Measurements from ENCODE around the gene NDUFV1. TPM values are rescaled to one million over a fixed set of nuclear protein-coding genes. Genes with fewer than 3 reads are reported as not detected.
"Not testable (repeated sequence)": the region's sequence is repeated elsewhere in the genome, so short reads cannot be mapped to it uniquely, and the experiment has no call there.

Gene NDUFV1
- total and polyA plus RNA-seq, 5 donors = 375 to 462 (median 431) TPM

DNA sequence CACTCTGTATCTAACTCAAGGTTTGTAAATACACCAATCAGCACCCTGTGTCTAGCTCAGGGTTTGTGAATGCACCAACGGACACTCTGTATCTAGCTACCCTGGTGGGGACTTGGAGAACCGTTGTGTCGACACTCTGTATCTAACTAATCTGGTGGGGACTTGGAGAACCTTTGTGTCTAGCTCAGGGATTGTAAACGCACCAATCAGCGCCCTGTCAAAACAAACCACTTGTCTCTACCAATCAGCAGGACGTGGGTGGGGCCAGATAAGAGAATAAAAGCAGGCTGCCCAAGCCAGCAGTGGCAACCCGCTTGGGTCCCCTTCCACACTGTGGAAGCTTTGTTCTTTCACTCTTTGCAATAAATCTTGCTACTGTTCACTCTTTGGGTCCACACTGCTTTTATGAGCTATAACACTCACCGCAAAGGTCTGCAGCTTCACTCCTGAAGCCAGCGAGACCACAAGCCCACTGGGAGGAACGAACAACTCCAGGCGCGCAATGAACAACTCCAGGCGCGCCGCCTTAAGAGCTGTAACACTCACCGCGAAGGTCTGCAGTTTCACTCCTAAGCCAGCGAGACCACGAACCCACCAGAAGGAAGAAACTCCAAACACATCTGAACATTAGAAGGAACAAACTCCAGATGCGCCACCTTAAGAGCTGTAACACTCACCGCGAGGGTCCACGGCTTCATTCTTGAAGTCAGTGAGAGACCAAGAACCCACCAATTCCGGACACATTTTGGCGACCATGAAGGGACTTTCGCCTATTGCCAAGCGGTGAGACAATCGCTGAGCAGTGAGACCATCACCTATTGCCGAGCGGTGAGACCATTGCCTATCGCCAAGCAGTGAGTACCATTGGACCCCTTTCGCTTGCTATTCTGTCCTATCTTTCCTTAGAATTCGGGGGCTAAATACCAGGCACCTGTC is 13.2 kb downstream of the NDUFV1 start:
- DNase-seq; H3K27ac ChIP-seq (ENCODE audit: low read length); H3K27me3 ChIP-seq (ENCODE audit: control insufficient read depth, insufficient read depth); intact Hi-C loops (cut with DNase I); H3K9me3 ChIP-seq (ENCODE audit: control insufficient read depth, low read length); H3K4me1 ChIP-seq (ENCODE audit: control insufficient read depth, insufficient read depth, low read length); ATAC-seq; H3K4me3 ChIP-seq (ENCODE audit: low read length): not testable (repeated sequence)
- 90% methylated on average over 33 of the region's 33 CpGs for WGBS

DNA sequence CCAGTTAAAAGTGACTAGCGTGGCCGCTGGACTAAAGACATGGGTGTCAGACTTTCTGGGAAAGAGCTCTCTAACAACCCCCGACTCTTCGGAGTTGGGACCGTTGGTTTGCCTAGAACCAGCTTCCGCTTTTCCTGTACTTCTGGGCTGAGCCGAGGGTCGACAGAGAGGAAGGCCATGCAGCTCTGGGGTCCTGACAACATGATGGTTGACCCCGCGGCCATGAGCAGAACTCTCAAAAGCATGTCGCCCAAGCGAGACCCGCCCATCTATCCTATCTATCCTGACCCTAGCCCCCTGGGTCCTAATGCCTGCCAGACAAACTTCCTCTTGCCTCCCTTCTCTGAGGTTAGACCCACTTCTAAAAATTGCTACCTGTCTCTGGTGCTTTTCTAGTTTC is 13.9 kb downstream of the NDUFV1 start:
- ATAC-seq; DNase-seq; H3K4me3 ChIP-seq (ENCODE audit: low read length); H3K27me3 ChIP-seq (ENCODE audit: control insufficient read depth, insufficient read depth); H3K9me3 ChIP-seq (ENCODE audit: control insufficient read depth, low read length); intact Hi-C loops (cut with DNase I); H3K4me1 ChIP-seq (ENCODE audit: control insufficient read depth, insufficient read depth, low read length); H3K27ac ChIP-seq (ENCODE audit: low read length): not testable (repeated sequence)
- 87% methylated on average over 13 of the region's 13 CpGs for WGBS

DNA sequence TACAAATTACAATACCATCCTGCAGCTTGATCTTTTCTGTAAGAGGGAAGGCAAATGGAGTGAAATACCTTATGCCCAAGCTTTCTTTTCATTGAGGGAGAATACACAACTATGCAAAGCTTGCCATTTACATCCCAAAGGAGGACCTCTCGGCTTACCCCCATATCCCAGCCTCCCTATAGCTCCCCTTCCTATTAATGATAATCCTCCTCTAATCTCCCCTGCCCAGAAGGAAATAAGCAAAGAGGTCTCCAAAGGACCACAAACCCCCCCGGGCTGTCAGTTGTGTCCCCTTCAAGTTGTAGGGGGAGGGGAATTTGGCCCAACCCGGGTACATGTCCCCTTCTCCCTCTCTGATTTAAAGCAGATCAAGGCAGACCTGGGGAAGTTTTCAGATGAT is 15.2 kb downstream of the NDUFV1 start:
- ATAC-seq; H3K27ac ChIP-seq (ENCODE audit: low read length); H3K27me3 ChIP-seq (ENCODE audit: control insufficient read depth, insufficient read depth); H3K9me3 ChIP-seq (ENCODE audit: control insufficient read depth, low read length); H3K4me1 ChIP-seq (ENCODE audit: control insufficient read depth, insufficient read depth, low read length); intact Hi-C loops (cut with DNase I); H3K4me3 ChIP-seq (ENCODE audit: low read length); DNase-seq: not testable (repeated sequence)
- WGBS = 60% methylated on average over 3 of the region's 3 CpGs

DNA sequence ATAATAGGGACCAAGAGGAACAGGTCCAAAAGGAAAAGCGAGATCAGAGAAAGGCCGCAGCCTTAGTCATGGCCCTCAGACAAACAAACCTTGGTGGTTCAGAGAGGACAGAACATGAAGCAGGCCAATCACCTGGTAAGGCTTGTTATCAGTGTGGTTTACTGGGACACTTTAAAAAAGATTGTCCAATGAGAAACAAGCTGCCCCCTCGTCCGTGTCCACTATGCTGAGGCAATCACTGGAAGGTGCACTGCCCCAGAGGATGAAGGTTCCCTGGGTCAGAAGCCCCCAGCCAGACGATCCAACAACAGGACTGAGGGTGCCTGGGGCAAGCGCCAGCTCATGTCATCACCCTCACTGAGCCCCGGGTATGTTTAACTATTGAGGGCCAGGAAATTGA is 16.2 kb downstream of the NDUFV1 start:
- 58% methylated on average over 7 of the region's 7 CpGs for WGBS
- H3K4me3 ChIP-seq (ENCODE audit: low read length); H3K4me1 ChIP-seq (ENCODE audit: control insufficient read depth, insufficient read depth, low read length); H3K27me3 ChIP-seq (ENCODE audit: control insufficient read depth, insufficient read depth); intact Hi-C loops (cut with DNase I); DNase-seq; ATAC-seq; H3K27ac ChIP-seq (ENCODE audit: low read length); H3K9me3 ChIP-seq (ENCODE audit: control insufficient read depth, low read length): not testable (repeated sequence)

GRCh38 chr11:67623795-67624194 is 17.1 kb downstream of the NDUFV1 start:
- intact Hi-C loops (cut with DNase I); H3K4me3 ChIP-seq (ENCODE audit: low read length); H3K27me3 ChIP-seq (ENCODE audit: control insufficient read depth, insufficient read depth); H3K4me1 ChIP-seq (ENCODE audit: control insufficient read depth, insufficient read depth, low read length); DNase-seq; H3K9me3 ChIP-seq (ENCODE audit: control insufficient read depth, low read length); H3K27ac ChIP-seq (ENCODE audit: low read length); ATAC-seq: not testable (repeated sequence)
- 90% methylated on average over 1 of the region's 1 CpG for WGBS

- DNase-seq; H3K9me3 ChIP-seq (ENCODE audit: control insufficient read depth, low read length); intact Hi-C loops (cut with DNase I); H3K4me3 ChIP-seq (ENCODE audit: low read length); H3K4me1 ChIP-seq (ENCODE audit: control insufficient read depth, insufficient read depth, low read length); ATAC-seq; H3K27me3 ChIP-seq (ENCODE audit: control insufficient read depth, insufficient read depth); H3K27ac ChIP-seq (ENCODE audit: low read length): not testable (repeated sequence)
- 78% methylated on average over 10 of the region's 10 CpGs for WGBS
Observed at GRCh38 chr11:67626131-67626833, 19.5 kb downstream of the NDUFV1 start.

GRCh38 chr11:67626970-67627369 is 20.2 kb downstream of the NDUFV1 start:
- ATAC-seq = no peak
- H3K4me3 ChIP-seq (ENCODE audit: low read length) = no peak overlapping the region
- DNase-seq = no peak
- intact Hi-C loops (cut with DNase I) = no loop called here
- no peaks in the 10 kb centered on the region for H3K27me3 ChIP-seq (ENCODE audit: control insufficient read depth, insufficient read depth)
- peaks cover 2% of the 10 kb centered on the region for H3K4me1 ChIP-seq (ENCODE audit: control insufficient read depth, insufficient read depth, low read length)
- H3K9me3 ChIP-seq (ENCODE audit: control insufficient read depth, low read length) = no peaks in the 10 kb centered on the region
- no peak overlapping the region for H3K27ac ChIP-seq (ENCODE audit: low read length)
- 93% methylated on average over 10 of the region's 10 CpGs for WGBS

DNA sequence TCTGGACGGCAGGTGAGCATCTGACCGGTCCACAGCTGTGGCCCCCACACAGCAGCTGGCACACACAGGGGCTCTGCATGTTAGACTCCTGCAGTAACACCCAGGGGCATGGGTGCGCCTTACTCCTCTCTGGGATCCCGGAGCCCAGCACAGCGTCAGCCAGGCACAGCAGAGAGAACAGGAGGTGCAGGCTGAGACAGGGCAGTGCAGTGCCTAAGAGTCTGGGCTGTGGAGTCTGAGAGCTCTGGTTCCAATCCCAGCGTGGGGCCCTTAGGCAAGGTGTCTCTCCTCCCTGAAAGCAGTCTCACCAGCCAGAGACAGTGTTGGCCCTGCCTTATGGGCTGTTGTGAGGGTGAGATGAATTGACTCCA is 20.7 kb downstream of the NDUFV1 start:
- WGBS = 83% methylated on average over 6 of the region's 6 CpGs
- H3K4me1 ChIP-seq (ENCODE audit: control insufficient read depth, insufficient read depth, low read length) = peaks cover 2% of the 10 kb centered on the region
- H3K9me3 ChIP-seq (ENCODE audit: control insufficient read depth, low read length) = no peaks in the 10 kb centered on the region
- H3K27me3 ChIP-seq (ENCODE audit: control insufficient read depth, insufficient read depth) = no peaks in the 10 kb centered on the region
- peak in 2 of 3 donors; percentile 50 to 51 for DNase-seq
- intact Hi-C loops (cut with DNase I) = no loop called here
- ATAC-seq = no peak
- peak overlapping the region; percentile 3 for H3K27ac ChIP-seq (ENCODE audit: low read length)
- no peak overlapping the region for H3K4me3 ChIP-seq (ENCODE audit: low read length)

- 87% methylated on average over 15 of the region's 15 CpGs for whole genome bisulfite sequencing
Observed at GRCh38 chr11:67627812-67628624, 21.3 kb downstream of the NDUFV1 start.

GRCh38 chr11:67628710-67629385 is 22.1 kb downstream of the NDUFV1 start:
- DNase-seq = peak; percentile 41 to 69 (median 69)
- intact Hi-C loops (cut with DNase I) = no loop called here

More at GRCh38 chr11:67627812-67628624, 21.3 kb downstream of the NDUFV1 start:
- Histone ChIP-seq H3K4me1 (ENCODE audit: control insufficient read depth, insufficient read depth, low read length) (peaks cover 2% of the 10 kb centered on the region), H3K27ac (ENCODE audit: low read length) (peak overlapping the region; percentile 9), H3K27me3 (ENCODE audit: control insufficient read depth, insufficient read depth) (no peaks in the 10 kb centered on the region), H3K9me3 (ENCODE audit: control insufficient read depth, low read length) (no peaks in the 10 kb centered on the region), H3K4me3 (ENCODE audit: low read length) (no peak overlapping the region)
- DNase-seq = peak; percentile 22 to 61 (median 51)
- intact Hi-C loops (cut with DNase I) = no loop called here
- no peak for ATAC-seq

More at GRCh38 chr11:67628710-67629385, 22.1 kb downstream of the NDUFV1 start:
- Histone ChIP-seq H3K4me1 (ENCODE audit: control insufficient read depth, insufficient read depth, low read length) (peaks cover 2% of the 10 kb centered on the region), H3K27me3 (ENCODE audit: control insufficient read depth, insufficient read depth) (no peaks in the 10 kb centered on the region), H3K27ac (ENCODE audit: low read length) (peak overlapping the region; percentile 9), H3K9me3 (ENCODE audit: control insufficient read depth, low read length) (no peaks in the 10 kb centered on the region), H3K4me3 (ENCODE audit: low read length) (no peak overlapping the region)
- 47% methylated on average over 25 of the region's 25 CpGs for WGBS
- no peak for ATAC-seq

Measured in right cardiac atrium (tissue), 5 donors.